Heart right ventricle (tissue), 16 donors: ENCODE data around the gene RAC2. TPM values are rescaled to one million over a fixed set of nuclear protein-coding genes. Genes with fewer than 3 reads are reported as not detected.

ENCODE experiments used
- ATAC-seq, 8 donors: fragments of 200-7000 bp; cut with Tn5 transposase; one replicate each; pipeline ENCODE4 v1.9.1; 2020; ENCODE audit warnings: mild to moderate bottlenecking in 8 of 8, moderate library complexity in 8 of 8, moderate number of reproducible peaks in 1 of 8
- DNase-seq, 2 donors: peaks; one replicate each; pipeline ENCODE4 v3.0.0-alpha.2; 2020
- H3K27ac ChIP-seq, 10 donors: fragments of 200-600 bp; sonication (generic) in 2 of 10; one replicate each; pipeline versions ENCODE4 v1.5.0 to v1.8.0; 2020 to 2022; ENCODE audit warnings: mild to moderate bottlenecking in 3 of 10
- H3K27me3 ChIP-seq, 7 donors: fragments of 200-600 bp; one replicate each; pipeline ENCODE4 v1.8.0; 2021 to 2022; ENCODE audit warnings: mild to moderate bottlenecking in 2 of 7
- H3K36me3 ChIP-seq, 9 donors: fragments of 200-600 bp; sonication (generic) in 1 of 9; one replicate each; pipeline versions ENCODE4 v1.5.0 to v1.8.0; 2020 to 2022; ENCODE audit warnings: mild to moderate bottlenecking in 2 of 9
- H3K4me1 ChIP-seq, 9 donors: fragments of 200-600 bp; sonication (generic) in 1 of 9; one replicate each; pipeline versions ENCODE4 v1.5.0 to v1.8.0; 2020 to 2022; ENCODE audit warnings: mild to moderate bottlenecking in 4 of 9
- H3K4me3 ChIP-seq, 10 donors: fragments of 200-600 bp; sonication (generic) in 2 of 10; one replicate each; pipeline versions ENCODE4 v1.5.0 to v1.8.0; 2020 to 2022; ENCODE audit warnings: mild to moderate bottlenecking in 7 of 10, moderate library complexity in 2 of 10
- H3K9me3 ChIP-seq, 11 donors: fragments of 200-600 bp in 10 of 11; sonication (generic) in 2 of 11; one replicate each; pipeline versions ENCODE4 v1.5.0 to v1.8.0; 2013 to 2022; ENCODE audit warnings: mild to moderate bottlenecking in 2 of 11, control low read depth in 1 of 11, moderate library complexity in 1 of 11
- CTCF ChIP-seq, 9 donors: fragments of 200-600 bp; sonication (generic) in 2 of 9; IDR thresholded peaks; one replicate each; pipeline versions ENCODE4 v1.5.0 to v1.8.0; 2021 to 2022; ENCODE audit warnings: antibody characterized with exemption in 9 of 9, mild to moderate bottlenecking in 5 of 9, moderate library complexity in 1 of 9
- WGBS, 2 donors: extraction: QIAGEN DNeasy Blood & Tissue Kit; methylation state at CpG; one replicate each; pipeline ENCODE4 v1.1.7; 2013; ENCODE audit warnings: inconsistent platforms in 1 of 2; 5-methylcytosine and 5-hydroxymethylcytosine counted together
- intact Hi-C, 10 donors: fragments of 100-400 bp; cut with DNase I; formaldehyde crosslinking; loops; one replicate each; pipeline versions ENCODE4 v1.11.1 to v1.14.2; 2022
- polyA plus RNA-seq, 2 donors: library from polyadenylated mRNA; stranded (reverse); fragments of 200-250 nt; gene quantifications; one replicate each; pipeline ENCODE4 v1.2.3, GENCODE V29; 2013
- total RNA-seq, 10 donors: library from RNA; stranded (reverse); fragmentation: NEBNext Ultra II Directional in 3 of 10; extraction: Animal tissue kit (Norgen Biotek cat#: 25700) in 3 of 10; gene quantifications; one replicate each; pipeline versions ENCODE4 v1.2.1 to v1.2.4, GENCODE V29; 2021 to 2023
- donor health status: Arrhythmogenic right ventricular cardiomyopathy.
- donor health status: ischemic (EF 13 %, LVEDD 7.1; RV severe dilation, severe dysfunction).
- donor health status: healthy with polysubstance abuse.
- donor health status: DM: no; HTN: yes; CAD: no.
- donor health status: DM: no; HTN: no; CAD: no.
- donor health status: ischemic (EF 25% LVEDD 6.9; RV normal size, moderate dysfunction).
- donor health status: ischemic (EF 25% LVEDD 5.7; RV mildly dilated, moderate dysfunction).
- donor health status: healthy.
- donor health status: DM: yes; HTN: yes; CAD: no.
- donor health status: Ischemic cardiomyopathy.
- donor health status: ischemic (EF 35%, LVEDD 5.7; RV mildly dilated, moderate dysfunction).
- donor health status: nonischemic (EF 11% LVEDD 7.7; RV severe dilation, severe dysfunction).
- donor health status: DM: yes; HTN: yes; CAD: no.
- donor health status: PGD.
- donor health status: ischemic (EF 29% LVEDD 5.4; RV normal size, mild dysfunction).
- donor health status: nonischemic (EF 23%, LVEDD 6.1; RV moderate dilation, normal function).

The RAC2 gene
- total and polyA plus RNA-seq, 12 donors = 1.1 to 37.1 (median 3.5) TPM

GRCh38 chr22:37285937-37286336, 41.9 kb upstream of the RAC2 start:
- Histone ChIP-seq H3K4me1 (peaks cover 0 to 57% (median 4%) of the 10 kb centered on the region in 9 donors), H3K27me3 (peaks cover 0 to 55% (median 35%) of the 10 kb centered on the region in 7 donors), H3K4me3 (peak overlapping the region in 1 of 10 donors; percentile 75), H3K9me3 (no peaks in the 10 kb centered on the region), H3K36me3 (peaks cover 0 to 52% (median 0%) of the 10 kb centered on the region in 9 donors), H3K27ac (peak overlapping the region in 1 of 10 donors; percentile 96)
- 83 to 86% methylated on average over 10 of the region's 10 CpGs for WGBS, 2 donors
- intact Hi-C loops = no loop called here
- TF ChIP-seq CTCF (IDR thresholded peaks at IDR 0.05) = no peak
- ATAC-seq (no peak), DNase-seq (no peak)

- Histone ChIP-seq H3K27me3 (peaks cover 0 to 64% (median 41%) of the 10 kb centered on the region in 7 donors), H3K27ac (peak overlapping the region in 5 of 10 donors; percentile 47 to 96 (median 53)), H3K36me3 (peaks cover 0 to 43% (median 0%) of the 10 kb centered on the region in 9 donors), H3K4me1 (peaks cover 0 to 49% (median 4%) of the 10 kb centered on the region in 9 donors), H3K9me3 (no peaks in the 10 kb centered on the region), H3K4me3 (peak overlapping the region in 6 of 10 donors; percentile 10 to 75 (median 36))
- 15 to 20% methylated on average over 14 of the region's 14 CpGs for WGBS, 2 donors
- peak; percentile 71 to 88 (median 80) for ATAC-seq
- DNase-seq = peak; percentile 42 to 49
- intact Hi-C loops = no loop called here
- no peak for TF ChIP-seq CTCF (IDR thresholded peaks at IDR 0.05)
Observed at GRCh38 chr22:37284805-37285355, 40.8 kb upstream of the RAC2 start.

- Histone ChIP-seq H3K4me3 (peak overlapping the region in 8 of 10 donors; percentile 10 to 75 (median 36)), H3K27me3 (peaks cover 0 to 70% (median 43%) of the 10 kb centered on the region in 7 donors), H3K27ac (peak overlapping the region in 6 of 10 donors; percentile 30 to 96 (median 51)), H3K4me1 (peaks cover 0 to 49% (median 4%) of the 10 kb centered on the region in 9 donors), H3K9me3 (no peaks in the 10 kb centered on the region), H3K36me3 (peaks cover 0 to 37% (median 0%) of the 10 kb centered on the region in 9 donors)
- intact Hi-C loops = no loop called here
- 39 to 47% methylated on average over 9 of the region's 9 CpGs for WGBS, 2 donors
- no peak for TF ChIP-seq CTCF (IDR thresholded peaks at IDR 0.05)
- ATAC-seq (peak in 4 of 8 donors; percentile 5 to 38 (median 26)), DNase-seq (no peak)
Observed at GRCh38 chr22:37284126-37284804, 40.2 kb upstream of the RAC2 start.

DNA sequence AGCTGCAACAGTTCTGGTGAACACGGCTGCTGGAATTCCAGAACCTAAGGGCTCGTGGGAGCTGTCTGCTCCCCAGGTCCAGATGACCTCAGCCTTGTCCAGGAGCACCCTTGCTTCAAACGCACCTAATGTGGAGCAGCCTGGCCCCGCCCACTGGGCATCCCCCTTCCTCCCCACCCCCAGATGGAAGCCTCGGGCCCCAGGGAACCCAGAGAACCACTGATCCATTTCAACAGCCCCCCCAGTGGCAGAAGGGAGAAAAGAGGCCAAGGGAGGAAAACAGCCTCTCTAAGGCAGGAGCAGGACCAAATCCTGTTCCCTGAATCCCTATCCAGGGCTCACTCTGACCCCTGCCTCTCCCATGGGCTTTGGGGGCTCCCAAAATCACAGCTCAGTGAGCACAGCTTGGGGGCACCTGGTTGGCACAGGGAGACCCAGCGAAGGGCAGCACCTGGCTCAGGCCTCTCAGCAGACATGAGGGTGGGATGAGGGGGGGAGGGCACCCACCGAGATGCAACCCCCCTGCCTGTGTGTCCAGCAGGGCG, 39.4 kb upstream of the RAC2 start:
- intact Hi-C loops = no loop called here
- H3K27me3 ChIP-seq = peaks cover 0 to 73% (median 50%) of the 10 kb centered on the region in 7 donors
- peak overlapping the region in 7 of 10 donors; percentile 23 to 96 (median 49) for H3K27ac ChIP-seq
- H3K4me3 ChIP-seq = peak overlapping the region in 8 of 10 donors; percentile 14 to 75 (median 36)
- H3K36me3 ChIP-seq = peaks cover 0 to 29% (median 0%) of the 10 kb centered on the region in 9 donors
- 42 to 47% methylated on average over 8 of the region's 8 CpGs for WGBS, 2 donors
- no peaks in the 10 kb centered on the region for H3K9me3 ChIP-seq
- DNase-seq = no peak
- peak in 2 of 8 donors; percentile 18 to 35 for ATAC-seq
- peak in 2 of 9 donors; percentile 8 to 55 for TF ChIP-seq CTCF (IDR thresholded peaks at IDR 0.05)
- H3K4me1 ChIP-seq = peaks cover 0 to 49% (median 4%) of the 10 kb centered on the region in 9 donors
